ENCODE measurements around the gene STRA8. TPM values are rescaled to one million over a fixed set of nuclear protein-coding genes. Genes with fewer than 3 reads are reported as not detected.
"Not testable (repeated sequence)": the region's sequence is repeated elsewhere in the genome, so short reads cannot be mapped to it uniquely, and the experiment has no call there.

Gene STRA8
- total RNA-seq, 2 experiments from 2014 or later, result not detected

DNA sequence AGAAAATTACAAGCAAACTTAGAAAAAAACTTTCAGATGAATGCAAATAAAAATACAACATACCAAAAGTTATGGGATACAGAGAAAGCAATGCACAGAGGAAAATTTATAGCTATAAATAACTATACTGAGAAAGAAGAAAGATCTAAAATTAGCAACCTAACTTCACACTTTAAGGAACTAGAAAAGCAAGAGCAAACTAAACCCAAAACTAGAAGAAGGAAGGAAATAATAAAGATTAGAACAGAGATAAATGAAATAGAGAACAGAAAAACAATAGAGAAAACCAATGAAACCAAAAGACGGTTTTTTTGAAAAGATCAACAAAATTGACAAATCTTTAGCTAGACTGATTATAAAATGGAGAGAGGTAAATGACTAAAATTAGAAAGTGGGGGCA, 9.6 kb upstream of the STRA8 start:
- Mint-ChIP-seq H3K27ac (no peak overlapping the region), H3K36me3 (ENCODE audit: low read depth) (no peaks in the 10 kb centered on the region), H3K27me3 (ENCODE audit: low read depth) (no peaks in the 10 kb centered on the region), H3K4me1 (ENCODE audit: low read depth) (peaks cover 12% of the 10 kb centered on the region), H3K4me3 (no peak overlapping the region), H3K9me3 (peaks cover 4% of the 10 kb centered on the region)
- no peak for DNase-seq
- intact Hi-C loops (cut with micrococcal nuclease), result no loop called here
- CTCF ChIA-PET, result interaction anchor here (1.1 kb wide), 1 partner anchor 12 kb away, joined by 3 read pairs; no protein-coding TSS in a partner anchor

DNA sequence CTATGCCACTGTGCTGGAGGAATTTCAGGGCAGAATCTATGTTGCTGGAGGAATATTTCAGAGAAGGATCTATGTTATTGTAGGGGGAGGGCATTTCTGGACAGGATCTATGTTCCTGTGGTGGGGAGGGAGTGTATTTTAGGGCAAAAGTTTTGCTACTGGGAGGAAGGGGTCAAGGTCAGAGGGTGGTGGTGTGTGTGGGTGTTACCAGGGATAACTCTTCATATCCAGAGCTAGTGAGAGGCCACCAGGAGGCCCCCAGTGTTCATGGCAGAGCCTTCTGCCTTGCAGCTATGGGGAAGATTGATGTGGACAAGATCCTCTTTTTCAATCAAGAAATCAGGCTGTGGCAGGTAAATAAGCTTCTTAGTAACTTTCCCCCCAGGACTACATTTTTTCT, 2.0 kb upstream of the STRA8 start:
- no peak overlapping the region for H3K27ac Mint-ChIP-seq
- no peaks in the 10 kb centered on the region for H3K4me1 Mint-ChIP-seq (ENCODE audit: low read depth)
- no peaks in the 10 kb centered on the region for H3K36me3 Mint-ChIP-seq (ENCODE audit: low read depth)
- H3K9me3 Mint-ChIP-seq, result no peaks in the 10 kb centered on the region
- intact Hi-C loops (cut with micrococcal nuclease), result no loop called here
- no peak for DNase-seq
- CTCF ChIA-PET, result no interaction called here
- H3K4me3 Mint-ChIP-seq, result no peak overlapping the region
- no peaks in the 10 kb centered on the region for H3K27me3 Mint-ChIP-seq (ENCODE audit: low read depth)

DNA sequence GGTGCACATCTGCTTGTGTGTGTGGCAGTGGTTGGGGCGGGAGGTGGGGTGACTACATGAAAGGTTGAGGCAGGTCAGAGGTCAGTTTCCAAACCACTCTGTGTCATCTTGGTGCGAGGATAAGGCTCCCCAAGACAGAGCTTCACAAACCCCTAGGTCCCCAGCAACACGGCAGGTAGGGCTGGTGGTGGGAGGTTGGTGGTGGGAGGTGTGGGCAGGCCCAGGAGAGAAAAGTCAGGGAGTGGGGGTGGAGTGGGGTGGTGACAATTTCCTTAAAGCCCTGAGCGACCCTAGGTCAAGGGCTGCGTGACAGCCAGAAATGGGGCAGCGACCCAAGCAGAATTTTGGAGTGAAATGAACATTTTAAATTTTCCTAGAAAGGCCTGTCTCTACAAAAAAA, 1.6 kb upstream of the STRA8 start:
- no peaks in the 10 kb centered on the region for H3K36me3 Mint-ChIP-seq (ENCODE audit: low read depth)
- peaks cover 4% of the 10 kb centered on the region for H3K4me1 Mint-ChIP-seq (ENCODE audit: low read depth)
- no peak overlapping the region for H3K4me3 Mint-ChIP-seq
- H3K9me3 Mint-ChIP-seq, result no peaks in the 10 kb centered on the region
- no peaks in the 10 kb centered on the region for H3K27me3 Mint-ChIP-seq (ENCODE audit: low read depth)
- intact Hi-C loops (cut with micrococcal nuclease), result no loop called here
- DNase-seq, result no peak
- CTCF ChIA-PET, result no interaction called here
- no peak overlapping the region for H3K27ac Mint-ChIP-seq

DNA sequence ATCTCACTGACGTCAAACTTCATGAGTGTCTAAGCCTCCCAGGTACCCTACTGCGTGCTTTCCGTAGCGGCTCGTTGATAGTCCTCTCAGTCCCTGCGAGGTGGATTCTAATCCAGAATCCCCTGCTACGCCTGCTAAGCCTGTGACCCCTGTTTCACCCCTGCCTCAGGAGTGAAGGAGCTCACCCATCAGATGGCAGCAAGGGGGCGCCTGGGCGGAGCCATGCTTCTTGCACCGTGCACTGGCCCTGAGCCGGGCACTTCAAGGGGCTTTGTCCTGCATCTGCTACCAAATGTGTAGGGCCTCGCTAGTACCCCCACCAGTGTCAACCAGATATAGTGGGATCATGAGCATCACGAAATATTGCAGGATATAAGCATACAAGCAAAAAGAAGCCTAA, 918 bp upstream of the STRA8 start:
- Mint-ChIP-seq H3K9me3 (no peaks in the 10 kb centered on the region), H3K27ac (no peak overlapping the region), H3K4me3 (no peak overlapping the region), H3K36me3 (ENCODE audit: low read depth) (no peaks in the 10 kb centered on the region), H3K4me1 (ENCODE audit: low read depth) (peaks cover 4% of the 10 kb centered on the region), H3K27me3 (ENCODE audit: low read depth) (no peaks in the 10 kb centered on the region)
- no peak for DNase-seq
- CTCF ChIA-PET, result no interaction called here
- intact Hi-C loops (cut with micrococcal nuclease), result no loop called here

DNA sequence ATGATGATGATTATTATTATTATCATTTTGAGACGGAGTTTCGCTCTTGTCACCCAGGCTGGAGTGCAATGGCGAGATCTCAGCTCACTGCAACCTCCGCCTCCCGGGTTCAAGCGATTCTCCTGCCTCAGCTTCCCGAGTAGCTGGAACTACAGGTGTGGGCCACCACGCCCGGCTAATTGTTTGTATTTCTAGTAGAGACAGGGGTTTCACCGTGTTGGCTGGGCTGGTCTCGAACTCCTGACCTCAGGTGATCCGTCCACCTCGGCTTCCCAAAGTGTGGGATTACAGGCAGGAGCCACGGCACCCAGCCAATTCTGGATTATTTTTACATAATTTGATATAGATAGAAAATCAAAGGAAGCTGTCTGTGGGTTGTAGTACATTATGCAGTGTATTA, 457 bp downstream of the STRA8 start:
- DNase-seq; H3K36me3 Mint-ChIP-seq (ENCODE audit: low read depth); H3K4me1 Mint-ChIP-seq (ENCODE audit: low read depth); intact Hi-C loops (cut with micrococcal nuclease); H3K4me3 Mint-ChIP-seq; H3K27ac Mint-ChIP-seq; H3K27me3 Mint-ChIP-seq (ENCODE audit: low read depth); H3K9me3 Mint-ChIP-seq: not testable (repeated sequence)
- CTCF ChIA-PET, result interaction anchor here (1.0 to 1.7 kb wide), 2 partner anchors 10 to 13 kb away, joined by 4 read pairs; no protein-coding TSS in a partner anchor

DNA sequence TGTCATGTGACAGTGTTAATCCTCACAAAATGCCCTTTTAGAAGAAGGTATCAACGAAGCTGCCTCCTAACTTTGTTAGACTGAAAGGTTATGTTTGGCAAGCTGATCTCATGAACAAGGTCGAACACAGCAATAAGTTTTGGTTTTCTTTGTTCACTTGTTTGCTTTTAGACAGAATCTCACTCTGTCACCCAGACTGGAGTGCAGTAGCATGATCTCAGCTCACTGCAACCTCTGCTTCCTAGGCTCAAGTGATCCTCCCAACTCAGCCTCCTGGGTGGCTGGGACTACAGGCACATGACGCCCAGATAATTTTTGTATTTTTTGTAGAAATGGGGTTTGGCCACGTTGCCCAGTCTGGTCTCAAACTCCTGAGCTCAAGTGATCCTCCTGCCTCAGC, 1.1 kb downstream of the STRA8 start:
- no peaks in the 10 kb centered on the region for H3K9me3 Mint-ChIP-seq
- no peak overlapping the region for H3K4me3 Mint-ChIP-seq
- H3K36me3 Mint-ChIP-seq (ENCODE audit: low read depth), result no peaks in the 10 kb centered on the region
- CTCF ChIA-PET, result interaction anchor here (0.6 to 1.7 kb wide), 4 partner anchors 10 to 180 kb away, joined by 3 to 4 read pairs (median 4); no protein-coding TSS in a partner anchor
- intact Hi-C loops (cut with micrococcal nuclease), result no loop called here
- peaks cover 4% of the 10 kb centered on the region for H3K4me1 Mint-ChIP-seq (ENCODE audit: low read depth)
- H3K27ac Mint-ChIP-seq, result no peak overlapping the region
- no peak for DNase-seq
- H3K27me3 Mint-ChIP-seq (ENCODE audit: low read depth), result no peaks in the 10 kb centered on the region

DNA sequence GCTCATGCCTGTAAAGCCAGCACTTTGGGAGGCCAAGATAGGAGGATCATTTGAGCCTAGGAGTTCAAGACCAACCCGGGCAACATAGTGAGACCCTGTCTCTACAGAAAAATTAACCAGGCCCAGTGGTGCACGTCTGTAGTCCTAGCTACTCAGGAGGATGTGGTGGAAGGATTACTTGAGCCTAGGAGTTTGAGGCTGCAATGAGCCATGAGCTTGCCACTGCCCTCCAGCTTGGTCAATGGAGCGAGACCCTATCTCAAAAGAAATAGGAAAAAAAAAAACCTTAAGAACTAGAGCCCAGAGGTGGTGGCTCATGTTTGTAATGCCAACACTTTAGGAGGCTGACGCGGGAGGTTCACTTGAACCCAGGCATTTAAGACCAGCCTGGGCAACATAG, 2.2 kb downstream of the STRA8 start:
- Mint-ChIP-seq H3K4me3 (no peak overlapping the region), H3K36me3 (ENCODE audit: low read depth) (no peaks in the 10 kb centered on the region), H3K27ac (no peak overlapping the region), H3K9me3 (no peaks in the 10 kb centered on the region), H3K4me1 (ENCODE audit: low read depth) (peaks cover 4% of the 10 kb centered on the region), H3K27me3 (ENCODE audit: low read depth) (no peaks in the 10 kb centered on the region)
- no peak for DNase-seq
- intact Hi-C loops (cut with micrococcal nuclease), result no loop called here
- CTCF ChIA-PET, result interaction anchor here (0.6 to 1.8 kb wide), 6 partner anchors 8 to 73 kb away, joined by 3 to 5 read pairs (median 4); no protein-coding TSS in a partner anchor

DNA sequence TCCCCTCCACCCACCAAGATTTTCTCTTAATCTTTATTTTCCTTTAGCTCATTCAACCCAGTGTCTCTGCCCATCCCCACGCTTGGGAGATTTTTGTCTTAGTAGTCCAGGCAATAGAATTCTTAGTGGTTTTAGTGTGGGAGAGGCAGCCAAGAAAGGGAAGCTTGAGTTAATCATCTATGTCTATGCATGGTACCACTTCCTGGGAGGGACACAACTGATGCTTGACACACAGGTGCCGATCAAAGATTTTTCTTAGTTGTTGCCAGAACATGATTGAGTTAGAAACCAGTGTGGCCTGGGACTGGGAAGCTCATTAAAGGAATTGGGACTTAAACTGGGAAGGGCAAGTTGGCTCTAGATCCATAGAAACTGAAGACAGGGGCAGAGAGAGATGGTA, 3.1 kb downstream of the STRA8 start:
- Mint-ChIP-seq H3K4me3 (no peak overlapping the region), H3K27me3 (ENCODE audit: low read depth) (no peaks in the 10 kb centered on the region), H3K27ac (no peak overlapping the region), H3K36me3 (ENCODE audit: low read depth) (no peaks in the 10 kb centered on the region), H3K9me3 (no peaks in the 10 kb centered on the region), H3K4me1 (ENCODE audit: low read depth) (peaks cover 4% of the 10 kb centered on the region)
- CTCF ChIA-PET, result interaction anchor here (1.0 to 1.8 kb wide), 4 partner anchors 11 to 38 kb away, joined by 3 to 5 read pairs (median 3); no protein-coding TSS in a partner anchor
- DNase-seq, result no peak
- intact Hi-C loops (cut with micrococcal nuclease), result no loop called here

DNA sequence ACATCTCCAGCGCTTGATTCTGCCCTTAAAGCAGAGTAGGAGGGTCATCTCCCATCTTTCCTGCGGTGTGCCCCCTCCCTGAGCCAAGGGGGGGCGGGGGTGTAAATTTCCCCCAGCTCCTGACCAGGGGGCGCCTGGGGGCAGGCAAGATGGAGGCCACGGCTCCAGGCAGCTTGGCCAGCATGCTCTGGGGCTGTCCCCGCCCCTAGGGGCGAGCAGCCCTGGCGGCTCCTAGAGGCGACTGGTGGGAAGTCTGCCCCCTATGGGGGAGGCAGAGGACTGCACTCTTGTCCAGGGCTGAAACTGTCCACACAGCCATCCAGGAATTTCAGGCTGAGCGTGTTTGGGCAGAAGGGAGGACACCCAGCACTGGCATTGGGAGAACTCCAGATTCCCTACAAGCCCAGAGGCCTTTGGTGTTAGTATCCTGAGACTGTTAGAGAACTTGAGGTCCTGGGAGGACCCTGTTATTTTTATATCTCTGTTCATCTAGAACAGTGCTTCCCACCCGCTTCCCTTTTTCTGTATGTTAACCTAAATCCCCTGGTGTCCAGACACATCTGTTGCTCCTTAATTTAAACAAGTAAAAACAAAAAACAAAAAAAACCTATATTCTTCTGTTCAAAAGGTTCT, 4.6 kb downstream of the STRA8 start:
- intact Hi-C loops (cut with micrococcal nuclease), result no loop called here
- peaks cover 4% of the 10 kb centered on the region for H3K4me1 Mint-ChIP-seq (ENCODE audit: low read depth)
- H3K27me3 Mint-ChIP-seq (ENCODE audit: low read depth), result no peaks in the 10 kb centered on the region
- no peak for DNase-seq
- CTCF ChIA-PET, result interaction anchor here (1.1 kb wide), 1 partner anchor 21 kb away, joined by 4 read pairs; no protein-coding TSS in a partner anchor
- H3K27ac Mint-ChIP-seq, result no peak overlapping the region
- H3K9me3 Mint-ChIP-seq, result no peaks in the 10 kb centered on the region
- H3K4me3 Mint-ChIP-seq, result no peak overlapping the region
- no peaks in the 10 kb centered on the region for H3K36me3 Mint-ChIP-seq (ENCODE audit: low read depth)

DNA sequence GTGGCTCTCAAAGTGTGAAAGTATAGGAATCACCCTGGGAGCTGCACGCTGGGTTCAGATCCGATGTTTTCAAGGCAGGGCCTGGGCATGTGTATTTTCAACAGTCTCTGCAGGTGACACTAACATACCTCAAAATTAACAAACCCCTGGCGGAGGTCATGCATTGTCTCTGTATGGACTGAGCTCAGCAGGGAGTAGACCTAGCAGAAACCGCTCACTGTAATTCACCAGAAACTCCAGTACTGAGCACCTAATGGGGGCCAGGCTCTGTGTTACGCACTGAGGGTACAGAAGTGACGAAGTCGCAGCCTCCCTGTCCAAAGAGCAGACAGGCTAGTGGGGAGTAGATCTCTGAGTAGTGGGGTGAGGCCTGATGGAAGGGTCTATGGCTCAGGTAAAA, 5.6 kb downstream of the STRA8 start:
- CTCF ChIA-PET, result interaction anchor here (0.7 kb wide), 1 partner anchor 146 kb away, joined by 3 read pairs; no protein-coding TSS in a partner anchor
- intact Hi-C loops (cut with micrococcal nuclease), result no loop called here
- Mint-ChIP-seq H3K36me3 (ENCODE audit: low read depth) (no peaks in the 10 kb centered on the region), H3K4me1 (ENCODE audit: low read depth) (peaks cover 4% of the 10 kb centered on the region), H3K27ac (no peak overlapping the region), H3K9me3 (no peaks in the 10 kb centered on the region), H3K27me3 (ENCODE audit: low read depth) (no peaks in the 10 kb centered on the region), H3K4me3 (no peak overlapping the region)
- no peak for DNase-seq

DNA sequence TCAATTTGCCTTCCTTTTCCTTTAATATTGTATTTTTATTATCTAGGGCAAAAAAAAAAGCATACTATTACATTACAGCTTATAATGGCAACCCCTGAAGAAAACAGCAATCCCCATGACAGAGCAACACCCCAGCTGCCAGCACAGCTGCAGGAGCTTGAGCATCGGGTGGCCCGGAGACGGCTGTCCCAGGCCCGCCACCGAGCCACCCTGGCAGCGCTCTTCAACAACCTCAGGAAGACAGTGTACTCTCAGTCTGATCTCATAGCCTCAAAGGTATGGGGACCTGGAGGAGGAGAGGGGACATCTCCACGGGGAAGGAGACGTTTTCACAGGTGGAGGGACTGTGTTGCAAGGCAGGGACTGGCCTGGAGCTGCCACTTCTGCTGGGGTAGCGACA, 6.8 kb downstream of the STRA8 start:
- CTCF ChIA-PET, result interaction anchor here (0.6 kb wide), 1 partner anchor 17 kb away, joined by 3 read pairs; no protein-coding TSS in a partner anchor
- Mint-ChIP-seq H3K4me3 (no peak overlapping the region), H3K27me3 (ENCODE audit: low read depth) (no peaks in the 10 kb centered on the region), H3K27ac (no peak overlapping the region), H3K9me3 (no peaks in the 10 kb centered on the region), H3K4me1 (ENCODE audit: low read depth) (peaks cover 4% of the 10 kb centered on the region), H3K36me3 (ENCODE audit: low read depth) (no peaks in the 10 kb centered on the region)
- intact Hi-C loops (cut with micrococcal nuclease), result no loop called here
- no peak for DNase-seq

DNA sequence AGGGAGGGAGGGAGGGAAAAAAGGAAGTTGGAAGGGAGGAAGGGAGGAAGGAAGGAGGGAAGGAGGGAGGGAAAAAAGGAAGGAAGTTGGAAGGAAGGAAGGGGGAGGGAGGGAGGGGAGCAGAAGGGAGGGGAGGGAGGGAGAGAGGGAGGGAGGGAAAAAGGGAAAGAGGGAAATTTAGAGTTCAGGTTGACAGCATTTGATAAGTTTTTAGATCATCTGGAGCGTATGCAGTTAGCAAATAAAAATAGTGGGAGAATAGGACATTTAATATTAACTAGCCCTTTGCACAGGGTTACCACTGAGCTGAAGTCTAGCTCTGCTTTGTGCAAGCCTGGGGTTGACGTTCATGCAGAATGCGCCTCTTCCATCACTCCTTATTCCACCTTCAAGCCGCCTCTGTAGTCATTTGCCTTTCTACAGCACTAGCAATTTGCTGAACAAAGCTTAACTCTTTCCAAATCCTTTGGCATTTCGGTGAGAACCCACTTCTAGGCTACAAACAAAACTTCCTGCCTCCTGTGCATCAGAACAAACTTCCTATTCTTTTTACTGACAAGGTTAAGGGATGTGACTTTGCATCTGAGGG, 8.6 kb downstream of the STRA8 start:
- CTCF ChIA-PET, result no interaction called here
- no peaks in the 10 kb centered on the region for H3K9me3 Mint-ChIP-seq
- H3K36me3 Mint-ChIP-seq (ENCODE audit: low read depth), result no peaks in the 10 kb centered on the region
- no peak for DNase-seq
- intact Hi-C loops (cut with micrococcal nuclease), result no loop called here
- no peaks in the 10 kb centered on the region for H3K4me1 Mint-ChIP-seq (ENCODE audit: low read depth)
- H3K4me3 Mint-ChIP-seq, result no peak overlapping the region
- H3K27ac Mint-ChIP-seq, result no peak overlapping the region
- no peaks in the 10 kb centered on the region for H3K27me3 Mint-ChIP-seq (ENCODE audit: low read depth)

Measured in activated naive CD4-positive, alpha-beta T cell treated with anti-CD3 and anti-CD28 coated beads for 36 hours (primary cell).